Keratinocyte (primary cell): ENCODE measurements around the gene TAOK3. TPM values are rescaled to one million over a fixed set of nuclear protein-coding genes. Genes with fewer than 3 reads are reported as not detected.

ENCODE experiments used
- DNase-seq: peaks from one replicate; pipeline ENCODE4 v3.0.0-alpha.2; 2011; ENCODE audit warnings: low read depth, missing footprints, low spot score
- FAIRE-seq: peaks from 2 replicates; lab custom pipeline; 2011; peaks lifted over from hg19 to GRCh38; lab: Jason Lieb, UNC
- H2AFZ ChIP-seq: 2 replicates; pipeline ENCODE4 v1.6.0; 2012; ENCODE audit warnings: low read length, control low read depth, inconsistent platforms; ENCODE audit not compliant: control insufficient read depth
- H3K27ac ChIP-seq: 2 replicates; pipeline ENCODE4 v1.5.1; 2011; ENCODE audit warnings: low read length; ENCODE audit not compliant: control insufficient read depth, insufficient read depth
- H3K27me3 ChIP-seq: 3 replicates; pipeline ENCODE4 v1.6.0; 2011; ENCODE audit warnings: low read length; ENCODE audit not compliant: control insufficient read depth, insufficient read depth; ENCODE audit errors: extremely low read depth
- H3K36me3 ChIP-seq, 2 experiments: 2 replicates in 1 of 2; 3 replicates in 1 of 2; pipeline ENCODE4 v1.5.1; 2011; ENCODE audit warnings: low read length in 2 of 2, mild to moderate bottlenecking in 1 of 2; ENCODE audit not compliant: control insufficient read depth in 2 of 2, insufficient read depth in 2 of 2; ENCODE audit errors: extremely low read depth in 1 of 2
- H3K4me1 ChIP-seq: 3 replicates; pipeline ENCODE4 v1.5.1; 2011; ENCODE audit warnings: low read length; ENCODE audit not compliant: control insufficient read depth, insufficient read depth; ENCODE audit errors: extremely low read depth
- H3K4me2 ChIP-seq: 3 replicates; pipeline ENCODE4 v1.6.0; 2011; ENCODE audit warnings: low read depth, low read length; ENCODE audit not compliant: control insufficient read depth, insufficient read depth; ENCODE audit errors: extremely low read depth
- H3K4me3 ChIP-seq, 3 experiments: fragments of 200-600 bp in 1 of 3; sonication (generic) in 1 of 3; 2 replicates in 2 of 3; 3 replicates in 1 of 3; pipeline ENCODE4 v1.5.1; 2011 to 2016; ENCODE audit warnings: low read length in 3 of 3, mild to moderate bottlenecking in 3 of 3, control low read depth in 2 of 3, inconsistent platforms in 1 of 3, low read depth in 1 of 3, mixed read lengths in 1 of 3, mixed run types in 1 of 3, moderate library complexity in 1 of 3; ENCODE audit not compliant: control insufficient read depth in 2 of 3, insufficient read depth in 2 of 3; ENCODE audit errors: extremely low read depth in 1 of 3
- H3K79me2 ChIP-seq: 2 replicates; pipeline ENCODE4 v1.6.0; 2012; ENCODE audit warnings: low read length; ENCODE audit not compliant: control insufficient read depth, insufficient read depth
- H3K9ac ChIP-seq: 3 replicates; pipeline ENCODE4 v1.6.0; 2011; ENCODE audit warnings: low read length; ENCODE audit not compliant: control insufficient read depth, insufficient read depth; ENCODE audit errors: extremely low read depth
- H3K9me1 ChIP-seq: 3 replicates; pipeline ENCODE4 v1.6.0; 2011; ENCODE audit warnings: low read length; ENCODE audit not compliant: control insufficient read depth, insufficient read depth; ENCODE audit errors: extremely low read depth
- H3K9me3 ChIP-seq: 2 replicates; pipeline ENCODE4 v1.5.1; 2012; ENCODE audit warnings: low read depth, low read length; ENCODE audit not compliant: control insufficient read depth
- H4K20me1 ChIP-seq: 3 replicates; pipeline ENCODE4 v1.6.0; 2011; ENCODE audit warnings: low read length; ENCODE audit not compliant: control insufficient read depth, insufficient read depth; ENCODE audit errors: extremely low read depth
- EZH2 ChIP-seq: IDR thresholded peaks from one replicate; pipeline ENCODE4 v1.6.1; 2012; ENCODE audit warnings: inconsistent platforms, mild to moderate bottlenecking, low read length, moderate library complexity
- dilution Hi-C: fragments of 300-500 bp; cut with MboI; formaldehyde crosslinking; loops from one replicate; pipeline ENCODE4 v1.7.0; 2020; ENCODE audit warnings: low sequenced_read_pairs; ENCODE audit not compliant: extremely low pct_ligation_motif_present
- polyA plus RNA-seq, 5 experiments: library from polyadenylated mRNA; depleted of rRNA in 3 of 5; stranded (reverse) in 3 of 5; stranded (forward) in 1 of 5; unstranded in 1 of 5; fragments of >200 nt; gene quantifications; 1 replicate in 1 of 5; 2 replicates in 3 of 5; 3 replicates in 1 of 5; pipeline versions ENCODE4 v1.2.1 to v1.2.3, GENCODE V29; 2011 to 2012; ENCODE audit warnings: missing spikeins in 2 of 5, low read depth in 1 of 5, low replicate concordance in 1 of 5
- TF ChIP-seq, protein P1 (sequence below), 3 experiments: IDR thresholded peaks in 1 of 3; conservative IDR thresholded peaks in 1 of 3; optimal IDR thresholded peaks in 1 of 3; 2 replicates in 2 of 3; 3 replicates in 1 of 3; pipeline versions ENCODE3 to v1.5.1; 2011; ENCODE audit warnings: low read length in 3 of 3, mild to moderate bottlenecking in 3 of 3, moderate library complexity in 2 of 3, control low read depth in 1 of 3, inconsistent platforms in 1 of 3; ENCODE audit not compliant: insufficient read depth in 2 of 3; ENCODE audit errors: extremely low read depth in 1 of 3

TAOK3 gene
- polyA plus RNA-seq, 1 donor (not counting 4 experiments of a cell fraction or from before 2014, with no cell fraction given): 35.0 TPM

DNA sequence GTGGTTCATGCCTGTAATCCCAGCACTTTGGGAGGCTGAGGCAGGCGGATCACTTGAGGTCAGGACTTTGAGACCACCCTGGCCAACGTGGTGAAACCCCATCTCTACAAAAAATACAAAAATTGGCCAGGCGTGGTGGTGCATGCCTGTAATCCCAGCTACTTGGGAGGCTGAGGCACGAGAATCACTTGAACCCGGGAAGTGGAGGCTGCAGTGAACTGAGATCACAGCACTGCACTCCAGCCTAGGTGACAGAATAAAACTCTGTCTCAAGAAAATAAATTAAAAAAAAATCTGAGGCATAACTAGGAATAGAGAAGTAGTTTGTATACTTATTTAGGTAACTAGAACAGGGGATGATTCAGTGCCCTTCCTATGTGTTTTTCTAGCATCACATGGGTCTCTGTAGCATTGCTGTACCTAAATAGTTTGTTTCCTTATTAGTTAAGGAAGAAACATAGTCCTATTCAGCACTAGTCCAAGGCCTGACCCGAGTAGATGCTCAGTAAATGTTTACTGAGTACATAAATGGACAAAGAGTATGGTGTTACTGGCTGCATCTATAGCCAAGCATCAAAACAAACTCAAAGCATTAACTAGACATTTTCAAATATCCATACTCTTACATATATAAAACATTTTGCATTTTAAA is 21.7 kb downstream of the TAOK3 start:
- H4K20me1 ChIP-seq: no peaks in the 10 kb centered on the region
- H3K4me2 ChIP-seq: no peak overlapping the region
- H2AFZ ChIP-seq: no peak overlapping the region
- no peak overlapping the region for H3K27ac ChIP-seq
- no peaks in the 10 kb centered on the region for H3K9me1 ChIP-seq
- no peaks in the 10 kb centered on the region for H3K36me3 ChIP-seq
- no peak overlapping the region for H3K9ac ChIP-seq
- H3K4me1 ChIP-seq: no peaks in the 10 kb centered on the region
- no peaks in the 10 kb centered on the region for H3K27me3 ChIP-seq
- H3K79me2 ChIP-seq: peaks cover 59% of the 10 kb centered on the region
- no peak for TF ChIP-seq EZH2
- TF ChIP-seq, protein P1, sequence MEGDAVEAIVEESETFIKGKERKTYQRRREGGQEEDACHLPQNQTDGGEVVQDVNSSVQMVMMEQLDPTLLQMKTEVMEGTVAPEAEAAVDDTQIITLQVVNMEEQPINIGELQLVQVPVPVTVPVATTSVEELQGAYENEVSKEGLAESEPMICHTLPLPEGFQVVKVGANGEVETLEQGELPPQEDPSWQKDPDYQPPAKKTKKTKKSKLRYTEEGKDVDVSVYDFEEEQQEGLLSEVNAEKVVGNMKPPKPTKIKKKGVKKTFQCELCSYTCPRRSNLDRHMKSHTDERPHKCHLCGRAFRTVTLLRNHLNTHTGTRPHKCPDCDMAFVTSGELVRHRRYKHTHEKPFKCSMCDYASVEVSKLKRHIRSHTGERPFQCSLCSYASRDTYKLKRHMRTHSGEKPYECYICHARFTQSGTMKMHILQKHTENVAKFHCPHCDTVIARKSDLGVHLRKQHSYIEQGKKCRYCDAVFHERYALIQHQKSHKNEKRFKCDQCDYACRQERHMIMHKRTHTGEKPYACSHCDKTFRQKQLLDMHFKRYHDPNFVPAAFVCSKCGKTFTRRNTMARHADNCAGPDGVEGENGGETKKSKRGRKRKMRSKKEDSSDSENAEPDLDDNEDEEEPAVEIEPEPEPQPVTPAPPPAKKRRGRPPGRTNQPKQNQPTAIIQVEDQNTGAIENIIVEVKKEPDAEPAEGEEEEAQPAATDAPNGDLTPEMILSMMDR (optimal IDR thresholded peaks at IDR 0.05 in 1 of 3, IDR thresholded peaks at IDR 0.05 in 1 of 3, conservative IDR thresholded peaks at IDR 0.05 in 1 of 3; ENCODE audit: extremely low read depth in 1 of 3, insufficient read depth in 2 of 3, low read length in 3 of 3): no peak
- H3K4me3 ChIP-seq: no peak overlapping the region
- dilution Hi-C loops: no loop called here
- FAIRE-seq: no peak
- DNase-seq: no peak
- H3K9me3 ChIP-seq: no peaks in the 10 kb centered on the region

DNA sequence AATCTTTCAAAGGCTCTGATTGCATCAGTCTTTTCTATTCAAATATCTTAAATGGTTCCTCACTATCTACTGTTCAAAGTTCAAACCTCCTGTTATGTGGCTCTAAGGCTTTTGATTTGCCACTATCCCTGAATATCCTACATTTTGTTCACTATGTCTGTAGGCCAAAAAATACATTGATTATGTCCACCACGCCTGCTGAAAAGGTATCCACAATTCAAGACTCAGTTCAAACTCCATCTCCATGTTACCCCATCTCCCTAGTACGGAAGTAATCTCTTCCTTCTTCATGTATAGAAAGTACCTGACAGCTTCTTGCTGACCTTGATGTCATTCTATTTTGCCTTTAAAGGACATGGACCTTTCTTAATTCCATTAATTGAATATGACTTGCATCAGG is 24.8 kb downstream of the TAOK3 start:
- Histone ChIP-seq H2AFZ (no peak overlapping the region), H3K27ac (no peak overlapping the region), H3K4me3 (no peak overlapping the region), H3K27me3 (no peaks in the 10 kb centered on the region), H3K79me2 (peaks cover 39% of the 10 kb centered on the region), H4K20me1 (no peaks in the 10 kb centered on the region), H3K4me1 (no peaks in the 10 kb centered on the region), H3K9ac (no peak overlapping the region), H3K9me3 (no peaks in the 10 kb centered on the region), H3K36me3 (peaks cover 0 to 2% of the 10 kb centered on the region in 2 experiments), H3K4me2 (no peak overlapping the region), H3K9me1 (no peaks in the 10 kb centered on the region)
- TF ChIP-seq EZH2: no peak
- TF ChIP-seq, protein P1 (optimal IDR thresholded peaks at IDR 0.05 in 1 of 3, IDR thresholded peaks at IDR 0.05 in 1 of 3, conservative IDR thresholded peaks at IDR 0.05 in 1 of 3; ENCODE audit: extremely low read depth in 1 of 3, insufficient read depth in 2 of 3, low read length in 3 of 3): no peak
- DNase-seq: no peak
- dilution Hi-C loops: no loop called here
- FAIRE-seq: no peak
